Measurements from ENCODE around the gene LRRC37A3.
"Not testable (repeated sequence)": the region's sequence is repeated elsewhere in the genome, so short reads cannot be mapped to it uniquely, and the experiment has no call there.

LRRC37A3 gene

GRCh38 chr17:64829824-64830630, 89.3 kb downstream of the LRRC37A3 start:
- not testable (repeated sequence) for DNase-seq

DNA sequence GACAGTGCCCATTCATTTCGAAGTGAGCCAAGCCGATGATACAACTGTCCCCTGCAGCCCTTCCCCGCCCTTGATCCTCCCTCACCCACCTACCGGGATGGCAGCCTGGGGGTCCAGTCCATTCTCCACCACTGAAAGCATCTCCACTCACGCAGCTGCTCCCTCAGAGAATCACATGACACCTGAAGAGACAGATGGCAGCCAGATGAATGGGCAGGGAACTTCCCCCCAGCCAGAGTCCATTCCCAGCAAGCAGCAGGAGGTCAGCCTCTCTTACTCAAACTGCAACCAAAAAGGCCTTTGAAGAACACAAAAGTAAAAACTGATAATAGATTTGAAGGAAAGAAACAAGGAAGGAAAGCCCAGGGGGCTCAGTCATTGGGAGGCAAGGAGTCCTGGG, 90.2 kb downstream of the LRRC37A3 start:
- not testable (repeated sequence) for DNase-seq

GRCh38 chr17:64818904-64819303, 100.4 kb downstream of the LRRC37A3 start:
- not testable (repeated sequence) for DNase-seq

GRCh38 chr17:64815833-64816198, 103.5 kb downstream of the LRRC37A3 start:
- not testable (repeated sequence) for DNase-seq

DNA sequence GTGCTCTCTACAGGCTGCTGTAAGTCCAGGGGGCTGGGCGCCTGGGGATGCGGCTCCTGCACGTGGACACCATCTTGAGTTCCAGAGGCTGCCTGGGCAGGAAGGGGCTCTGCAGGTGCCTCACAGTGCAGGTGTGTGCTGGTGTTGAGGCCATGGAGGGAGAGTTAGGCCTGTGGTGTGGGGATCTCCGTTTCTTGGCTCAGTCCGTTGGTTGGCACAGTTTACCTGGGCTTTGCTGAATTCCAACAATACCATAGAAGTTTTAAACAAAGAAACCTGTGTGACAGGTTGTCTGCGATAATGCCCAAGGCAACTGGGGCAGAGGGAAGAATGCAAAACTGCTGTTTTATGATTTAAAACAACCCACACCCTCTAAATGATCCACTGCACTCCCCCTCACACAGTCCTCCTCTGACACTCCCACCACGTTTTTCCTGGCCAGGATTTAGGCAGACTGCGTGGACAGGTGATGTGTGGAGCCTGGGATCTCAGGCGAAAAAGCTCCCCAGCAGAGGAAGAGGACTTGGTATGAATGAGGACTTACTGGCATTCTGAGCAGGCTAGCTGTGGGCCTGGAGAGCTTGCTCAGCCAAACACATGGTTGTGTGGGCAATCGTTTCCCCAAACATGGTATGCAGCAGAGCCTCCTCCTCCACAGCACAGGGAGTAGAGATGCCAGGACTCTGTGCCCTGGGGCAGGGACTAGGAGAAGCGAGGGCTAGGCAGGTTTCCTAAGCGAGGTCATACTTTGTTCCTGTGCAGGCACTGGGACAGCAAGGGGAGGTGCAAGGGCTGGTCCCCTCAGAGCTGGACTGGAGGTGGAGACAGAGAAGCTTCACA, 104.1 kb downstream of the LRRC37A3 start:
- DNase-seq = not testable (repeated sequence)

DNA sequence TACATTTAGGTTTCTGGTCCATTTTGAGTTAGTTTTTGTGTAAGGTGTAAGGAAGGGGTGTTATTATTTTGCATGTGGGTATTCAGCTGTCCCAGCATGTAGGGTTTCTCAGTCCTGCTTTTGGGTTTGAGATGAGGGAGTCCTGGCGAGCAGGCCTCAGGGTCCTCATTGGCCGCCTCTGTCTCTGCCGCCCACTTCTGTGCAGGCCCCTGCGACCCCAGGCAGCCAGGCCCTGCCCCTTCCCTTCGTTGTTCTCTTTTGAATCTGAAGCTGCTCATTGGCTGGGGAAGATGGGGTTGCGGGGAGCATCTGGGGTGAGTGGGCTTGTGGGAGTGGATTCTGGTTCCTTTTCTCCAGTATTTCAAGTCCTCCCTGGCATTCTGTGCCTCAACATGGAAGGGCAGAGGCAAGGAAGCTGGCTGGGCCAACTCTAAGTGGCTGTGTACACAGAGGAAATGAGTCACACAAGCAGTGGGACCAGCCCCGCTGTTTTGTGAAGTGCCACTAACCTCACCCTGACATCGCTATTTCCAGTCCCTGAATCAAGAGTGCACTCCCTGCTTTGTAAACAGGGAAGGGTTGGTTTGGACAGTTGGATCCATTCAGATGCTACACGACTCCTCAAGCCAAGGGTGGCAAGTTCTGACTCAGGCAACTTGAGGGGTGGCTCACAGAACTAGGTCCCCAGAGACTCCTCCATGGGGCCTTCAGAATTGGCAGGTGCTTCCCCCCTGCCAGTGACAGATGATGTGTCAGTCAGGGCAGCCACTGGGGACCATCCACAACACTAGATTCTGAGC, 110.9 kb downstream of the LRRC37A3 start:
- peak in 1 of 4 experiments; percentile 14 for DNase-seq

Measured in activated CD4-positive, CD25-positive, alpha-beta regulatory T cell (primary cell).